HepG2 (cell line): ENCODE data around the gene SNPH. TPM values are rescaled to one million over a fixed set of nuclear protein-coding genes. Genes with fewer than 3 reads are reported as not detected.

Experiments used
- BCL6 ChIP-seq: IDR thresholded peaks from 2 replicates; pipeline ENCODE4 v1.6.1; 2016; ENCODE audit warnings: missing genetic modification reagents, missing compliant biosample characterization
- GATAD1 ChIP-seq: IDR thresholded peaks from 2 replicates; pipeline ENCODE4 v1.6.1; 2016; ENCODE audit warnings: missing genetic modification reagents, missing compliant biosample characterization
- HIVEP1 ChIP-seq: sonication (generic); formaldehyde crosslinking; IDR thresholded peaks from 2 replicates; pipeline ENCODE4 v1.4.0; 2020; ENCODE audit warnings: mild to moderate bottlenecking, missing genetic modification reagents
- NAIF1 ChIP-seq: sonication (generic); formaldehyde crosslinking; IDR thresholded peaks from 2 replicates; pipeline ENCODE4 v1.5.0; 2020; ENCODE audit warnings: mild to moderate bottlenecking, missing genetic modification reagents, borderline replicate concordance
- PAXIP1 ChIP-seq: sonication (generic); formaldehyde crosslinking; conservative IDR thresholded peaks from 2 replicates; pipeline ENCODE4 v1.4.0; 2020; ENCODE audit warnings: mild to moderate bottlenecking, missing genetic modification reagents, moderate library complexity
- PBX2 ChIP-seq: IDR thresholded peaks from 2 replicates; pipeline ENCODE4 v1.6.1; 2016; ENCODE audit warnings: control low read depth
- SETDB1 ChIP-seq: sonication (generic); formaldehyde crosslinking; IDR thresholded peaks from 2 replicates; pipeline ENCODE4 v1.5.1; 2020; ENCODE audit warnings: missing genetic modification reagents, mild to moderate bottlenecking, borderline replicate concordance
- SNAI1 ChIP-seq: sonication (generic); formaldehyde crosslinking; IDR thresholded peaks from 2 replicates; pipeline ENCODE4 v1.5.0; 2020; ENCODE audit warnings: mild to moderate bottlenecking, missing genetic modification reagents, borderline replicate concordance
- SP4 ChIP-seq: sonication (generic); formaldehyde crosslinking; IDR thresholded peaks from 2 replicates; pipeline ENCODE4 v1.8.1; 2023; ENCODE audit warnings: mild to moderate bottlenecking, missing genetic modification reagents
- XRCC5 ChIP-seq: fragments of 200-400 bp; formaldehyde crosslinking; optimal IDR thresholded peaks from 2 replicates; pipeline ENCODE3; 2017; ENCODE audit warnings: mild to moderate bottlenecking, low read length
- YEATS4 ChIP-seq: sonication (generic); formaldehyde crosslinking; IDR thresholded peaks from 2 replicates; pipeline ENCODE4 v1.4.0; 2020; ENCODE audit warnings: missing genetic modification reagents, borderline replicate concordance
- ZBTB10 ChIP-seq: sonication (generic); formaldehyde crosslinking; IDR thresholded peaks from 2 replicates; pipeline ENCODE4 v1.4.0; 2020; ENCODE audit warnings: missing genetic modification reagents, borderline replicate concordance
- ZEB1 ChIP-seq: IDR thresholded peaks from 2 replicates; pipeline ENCODE4 v1.6.1; 2012; ENCODE audit warnings: mild to moderate bottlenecking, low read depth, inconsistent platforms; ENCODE audit not compliant: insufficient replicate concordance
- ZFP36 ChIP-seq: fragments of 150-350 bp; IDR thresholded peaks from 2 replicates; pipeline ENCODE4 v1.6.1; 2018; ENCODE audit warnings: borderline replicate concordance, low read length, low read depth; ENCODE audit not compliant: partially characterized antibody
- ZFY ChIP-seq: sonication (generic); formaldehyde crosslinking; IDR thresholded peaks from 2 replicates; pipeline ENCODE4 v1.4.0; 2020; ENCODE audit warnings: missing genetic modification reagents
- ZNF335 ChIP-seq: sonication (generic); formaldehyde crosslinking; IDR thresholded peaks from 2 replicates; pipeline ENCODE4 v1.4.0; 2020; ENCODE audit warnings: missing genetic modification reagents
- ZNF563 ChIP-seq: sonication (generic); formaldehyde crosslinking; IDR thresholded peaks from 2 replicates; pipeline ENCODE4 v1.8.0; 2022; ENCODE audit warnings: mild to moderate bottlenecking, moderate library complexity, missing genetic modification reagents
- ZNF782 ChIP-seq: sonication (generic); formaldehyde crosslinking; IDR thresholded peaks from 2 replicates; pipeline ENCODE4 v1.4.0; 2020; ENCODE audit warnings: missing genetic modification reagents, mild to moderate bottlenecking, borderline replicate concordance
- polyA plus RNA-seq, 8 experiments: library from polyadenylated mRNA; depleted of rRNA in 3 of 8; stranded (reverse) in 7 of 8; unstranded in 1 of 8; fragments of >200 nt; fragmentation: Illumina TruSeq in 4 of 8; extraction: Trizol in 4 of 8; gene quantifications; 2 replicates each; pipeline versions ENCODE4 v1.2.1 to v1.2.3, GENCODE V29; 2011 to 2016; ENCODE audit warnings: low read depth in 4 of 8, missing spikeins in 1 of 8, mixed read lengths in 1 of 8; ENCODE audit not compliant: insufficient read depth in 1 of 8
- total RNA-seq, 5 experiments: library from RNA; depleted of rRNA; stranded (reverse); fragments of >200 nt; fragmentation: Illumina TruSeq; extraction: Trizol; gene quantifications; 2 replicates each; pipeline ENCODE4 v1.2.3, GENCODE V29; 2016; ENCODE audit warnings: low read depth in 1 of 5
- TF ChIP-seq, protein P1 (sequence below): sonication (generic); formaldehyde crosslinking; conservative IDR thresholded peaks from 2 replicates; pipeline ENCODE4 v1.4.0; 2020; ENCODE audit warnings: missing genetic modification reagents

SNPH gene
- total and polyA plus RNA-seq, 2 of the 13 experiments (the other 11 are each of a cell fraction or from before 2014, with no cell fraction given): 0.09 TPM; not detected in 1

- TF ChIP-seq, protein P1, sequence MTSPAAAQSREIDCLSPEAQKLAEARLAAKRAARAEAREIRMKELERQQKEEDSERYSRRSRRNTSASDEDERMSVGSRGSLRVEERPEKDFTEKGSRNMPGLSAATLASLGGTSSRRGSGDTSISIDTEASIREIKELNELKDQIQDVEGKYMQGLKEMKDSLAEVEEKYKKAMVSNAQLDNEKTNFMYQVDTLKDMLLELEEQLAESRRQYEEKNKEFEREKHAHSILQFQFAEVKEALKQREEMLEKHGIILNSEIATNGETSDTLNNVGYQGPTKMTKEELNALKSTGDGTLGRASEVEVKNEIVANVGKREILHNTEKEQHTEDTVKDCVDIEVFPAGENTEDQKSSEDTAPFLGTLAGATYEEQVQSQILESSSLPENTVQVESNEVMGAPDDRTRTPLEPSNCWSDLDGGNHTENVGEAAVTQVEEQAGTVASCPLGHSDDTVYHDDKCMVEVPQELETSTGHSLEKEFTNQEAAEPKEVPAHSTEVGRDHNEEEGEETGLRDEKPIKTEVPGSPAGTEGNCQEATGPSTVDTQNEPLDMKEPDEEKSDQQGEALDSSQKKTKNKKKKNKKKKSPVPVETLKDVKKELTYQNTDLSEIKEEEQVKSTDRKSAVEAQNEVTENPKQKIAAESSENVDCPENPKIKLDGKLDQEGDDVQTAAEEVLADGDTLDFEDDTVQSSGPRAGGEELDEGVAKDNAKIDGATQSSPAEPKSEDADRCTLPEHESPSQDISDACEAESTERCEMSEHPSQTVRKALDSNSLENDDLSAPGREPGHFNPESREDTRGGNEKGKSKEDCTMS (CRISPR knock-in tag): no peak
- no peak for TF ChIP-seq PAXIP1 (CRISPR knock-in tag)
- TF ChIP-seq NAIF1 (CRISPR knock-in tag): no peak
- TF ChIP-seq ZNF335 (CRISPR knock-in tag): no peak
- no peak for TF ChIP-seq PBX2 (CRISPR knock-in tag)
- TF ChIP-seq XRCC5: no peak
- TF ChIP-seq BCL6: no peak
- no peak for TF ChIP-seq SETDB1
- TF ChIP-seq SP4: 0 out of 2 replicates have a peak, but pooled peaks have one; percentile 51
- TF ChIP-seq SNAI1 (CRISPR knock-in tag): no peak
- no peak for TF ChIP-seq ZFP36
- TF ChIP-seq ZBTB10 (CRISPR knock-in tag): no peak
- TF ChIP-seq GATAD1 (CRISPR knock-in tag): no peak
- 0 out of 2 replicates have a peak, but pooled peaks have one; percentile 27 for TF ChIP-seq ZFY (CRISPR knock-in tag)
- TF ChIP-seq ZEB1: peak; percentile 90
- no peak for TF ChIP-seq HIVEP1 (CRISPR knock-in tag)
- 0 out of 2 replicates have a peak, but pooled peaks have one; percentile 35 for TF ChIP-seq ZNF563 (CRISPR knock-in tag)
- no peak for TF ChIP-seq ZNF782 (CRISPR knock-in tag)
- no peak for TF ChIP-seq YEATS4 (CRISPR knock-in tag)
Observed at GRCh38 chr20:1328680-1329330, 62.7 kb downstream of the SNPH start, which contains the start of gene SDCBP2 (continued).
